ENCODE results near the gene DPP10.

DNA sequence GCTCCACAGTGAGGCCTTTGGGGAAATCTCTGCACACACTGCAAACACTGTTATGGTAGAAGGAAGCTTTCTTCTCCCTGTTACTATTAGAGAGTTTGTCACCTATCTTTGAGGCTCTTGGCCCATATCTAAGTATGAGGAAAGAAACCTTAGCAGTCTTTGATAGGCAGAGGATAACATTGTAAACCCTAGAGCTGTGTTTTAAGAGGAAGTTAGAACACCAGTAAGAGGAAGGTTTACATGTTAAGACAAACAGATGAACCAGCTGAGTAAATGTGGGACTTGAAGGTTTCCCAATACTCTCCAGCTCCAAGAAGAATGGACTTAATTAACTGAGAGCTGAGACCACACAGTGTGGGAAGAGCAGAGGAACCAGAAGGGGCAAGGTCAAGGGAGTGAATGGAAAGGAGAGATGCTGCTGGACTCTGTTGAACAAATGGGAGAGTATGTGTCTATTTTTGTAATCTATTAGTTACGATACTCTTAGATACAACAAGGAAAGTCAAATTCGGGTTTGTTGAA lies 257.0 kb downstream of the DPP10 start:
- TF ChIP-seq, protein P1, sequence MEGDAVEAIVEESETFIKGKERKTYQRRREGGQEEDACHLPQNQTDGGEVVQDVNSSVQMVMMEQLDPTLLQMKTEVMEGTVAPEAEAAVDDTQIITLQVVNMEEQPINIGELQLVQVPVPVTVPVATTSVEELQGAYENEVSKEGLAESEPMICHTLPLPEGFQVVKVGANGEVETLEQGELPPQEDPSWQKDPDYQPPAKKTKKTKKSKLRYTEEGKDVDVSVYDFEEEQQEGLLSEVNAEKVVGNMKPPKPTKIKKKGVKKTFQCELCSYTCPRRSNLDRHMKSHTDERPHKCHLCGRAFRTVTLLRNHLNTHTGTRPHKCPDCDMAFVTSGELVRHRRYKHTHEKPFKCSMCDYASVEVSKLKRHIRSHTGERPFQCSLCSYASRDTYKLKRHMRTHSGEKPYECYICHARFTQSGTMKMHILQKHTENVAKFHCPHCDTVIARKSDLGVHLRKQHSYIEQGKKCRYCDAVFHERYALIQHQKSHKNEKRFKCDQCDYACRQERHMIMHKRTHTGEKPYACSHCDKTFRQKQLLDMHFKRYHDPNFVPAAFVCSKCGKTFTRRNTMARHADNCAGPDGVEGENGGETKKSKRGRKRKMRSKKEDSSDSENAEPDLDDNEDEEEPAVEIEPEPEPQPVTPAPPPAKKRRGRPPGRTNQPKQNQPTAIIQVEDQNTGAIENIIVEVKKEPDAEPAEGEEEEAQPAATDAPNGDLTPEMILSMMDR (IDR thresholded peaks at IDR 0.05): no peak
- no peak for TF ChIP-seq POLR2A (IDR thresholded peaks at IDR 0.05)

All from esophagus squamous epithelium (tissue), 4 donors.